HG02571 (cell line): Measurements from ENCODE around the gene CD300H.
"Not testable (repeated sequence)": the region's sequence is repeated elsewhere in the genome, so short reads cannot be mapped to it uniquely, and the experiment has no call there.

Source experiments
- ATAC-seq: cut with Tn5 transposase; IDR thresholded peaks from one replicate; pipeline ENCODE4 v1.9.1; 2021; ENCODE audit warnings: mild to moderate bottlenecking, moderate library complexity; ENCODE audit not compliant: unreplicated experiment

CD300H gene

DNA sequence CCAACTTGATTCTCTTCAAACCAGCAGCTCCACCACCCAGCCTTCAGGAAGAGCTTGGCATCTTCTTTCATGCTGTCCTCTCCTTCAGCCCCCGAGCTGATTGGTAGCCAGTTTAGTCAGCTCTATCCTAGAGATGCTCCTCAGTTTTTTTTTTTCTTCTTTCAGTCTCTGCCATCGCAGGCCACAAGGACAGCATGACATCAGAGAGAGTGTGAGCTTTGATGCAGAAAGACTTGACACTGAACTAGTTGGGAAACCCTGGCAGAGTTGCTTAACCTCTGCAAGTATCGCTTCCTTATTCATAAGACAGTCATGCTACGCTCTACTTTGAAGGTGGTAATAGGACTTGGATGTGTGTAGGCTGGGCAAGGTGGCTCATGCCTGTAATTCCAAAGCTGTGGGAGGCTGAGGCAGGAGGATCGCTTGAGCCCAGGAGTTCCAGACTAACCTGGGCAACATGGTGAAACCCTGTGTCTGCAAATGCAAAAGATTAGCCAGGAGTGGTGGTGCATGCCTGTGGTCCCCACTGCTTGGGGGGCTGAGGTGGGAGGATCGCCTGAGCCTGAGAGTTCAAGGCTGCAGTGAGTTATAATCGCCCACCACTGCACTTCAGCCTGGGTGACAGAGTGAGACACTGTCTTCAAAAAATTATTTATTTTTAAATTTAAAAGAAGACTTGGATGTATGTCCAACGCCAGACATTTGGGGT is 38.7 kb downstream of the CD300H start:
- peak; percentile 74 for ATAC-seq

DNA sequence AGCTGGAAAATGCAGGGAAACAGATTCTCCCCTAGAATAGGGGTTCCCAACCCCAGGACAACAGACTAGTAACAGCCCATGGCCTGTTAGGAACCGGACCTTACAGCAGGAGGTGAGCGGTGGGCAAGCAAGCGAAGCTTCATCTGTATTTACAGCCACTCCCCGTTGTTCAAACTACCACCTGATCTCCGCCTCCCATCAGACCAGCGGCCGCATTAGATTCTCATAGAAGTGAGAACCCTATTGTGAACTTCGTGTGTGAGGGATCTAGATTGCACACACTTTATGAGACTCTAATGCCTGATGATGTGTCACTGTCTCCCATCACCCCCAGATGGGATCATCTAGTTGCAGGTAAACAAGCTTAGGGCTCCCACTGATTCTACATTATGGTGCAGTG is 39.6 kb downstream of the CD300H start:
- no peak for ATAC-seq

DNA sequence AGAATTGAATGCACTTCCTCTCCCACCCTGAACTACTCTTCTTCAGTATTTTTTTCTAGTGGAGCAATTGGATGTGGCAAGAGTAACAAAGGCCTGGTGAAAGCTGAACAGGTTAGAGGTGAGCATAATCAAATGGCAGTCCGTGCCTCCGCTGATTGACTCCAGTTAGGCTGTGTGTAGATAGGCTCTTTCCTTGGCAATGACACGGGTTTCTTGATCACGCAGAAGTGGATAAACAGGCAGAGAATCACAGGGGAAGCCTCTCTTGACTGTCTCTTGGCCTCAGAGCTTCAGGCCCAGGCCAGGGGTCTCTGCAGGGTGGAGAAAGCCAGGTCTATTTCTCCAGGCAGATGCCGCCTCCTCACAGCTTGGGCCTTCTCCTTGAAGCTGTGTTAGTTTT is 40.2 kb downstream of the CD300H start:
- ATAC-seq = no peak

DNA sequence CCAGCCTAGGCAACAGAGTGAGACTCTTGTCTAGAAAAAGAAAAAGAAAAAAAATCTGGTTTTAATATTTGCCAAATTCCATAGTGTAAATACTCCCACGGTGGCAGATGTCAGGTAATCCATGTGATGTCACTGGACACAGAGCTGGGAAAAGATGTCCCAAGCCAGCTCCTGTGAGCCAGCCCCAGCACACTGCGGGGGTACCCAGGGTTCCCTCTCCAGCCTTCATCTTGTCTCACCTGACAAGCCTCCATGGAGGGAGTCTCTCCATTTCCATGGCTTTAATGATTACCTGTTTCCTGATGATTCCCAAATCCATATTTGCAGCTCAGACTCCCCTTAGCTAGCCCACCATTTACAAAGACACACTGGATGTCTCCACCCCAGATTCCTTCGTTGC is 40.6 kb downstream of the CD300H start:
- no peak for ATAC-seq

DNA sequence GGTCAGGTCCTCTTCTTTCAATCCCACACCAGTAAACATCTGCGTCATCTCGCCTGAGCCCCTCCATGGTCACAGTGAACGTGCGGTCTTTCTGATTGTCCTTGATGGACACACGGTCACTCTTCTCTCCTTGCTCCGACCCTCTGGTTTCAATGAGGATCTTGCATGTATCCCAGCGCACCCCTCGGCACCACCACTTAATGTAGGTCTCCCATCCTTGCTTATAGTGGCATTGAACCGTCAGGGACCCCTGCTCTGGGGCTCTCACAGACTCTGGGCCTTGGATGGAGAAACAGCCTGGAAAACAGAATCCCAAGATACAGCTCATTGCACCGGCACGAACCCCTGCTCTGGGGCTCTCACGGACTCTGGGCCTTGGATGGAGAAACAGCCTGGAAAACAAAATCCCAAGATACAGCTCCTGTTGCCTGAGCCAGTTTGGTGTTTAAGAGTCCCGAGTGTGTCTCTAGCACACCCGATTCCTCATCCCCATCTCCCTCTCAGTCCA is 41.5 kb downstream of the CD300H start:
- ATAC-seq = no peak

DNA sequence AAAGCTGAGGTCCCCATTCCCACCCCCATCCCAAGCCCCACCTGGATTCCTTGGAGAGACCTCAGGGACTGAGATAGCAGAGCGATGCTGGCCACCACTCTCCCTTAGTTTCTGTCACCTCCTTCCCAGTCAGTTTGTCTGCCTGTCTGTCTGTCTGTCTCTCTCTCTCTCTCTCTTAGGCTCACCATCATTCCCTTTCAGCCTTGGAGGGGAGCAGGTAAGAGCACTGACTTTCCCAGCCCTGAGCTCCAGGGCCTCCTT is 41.9 kb downstream of the CD300H start:
- no peak for ATAC-seq

DNA sequence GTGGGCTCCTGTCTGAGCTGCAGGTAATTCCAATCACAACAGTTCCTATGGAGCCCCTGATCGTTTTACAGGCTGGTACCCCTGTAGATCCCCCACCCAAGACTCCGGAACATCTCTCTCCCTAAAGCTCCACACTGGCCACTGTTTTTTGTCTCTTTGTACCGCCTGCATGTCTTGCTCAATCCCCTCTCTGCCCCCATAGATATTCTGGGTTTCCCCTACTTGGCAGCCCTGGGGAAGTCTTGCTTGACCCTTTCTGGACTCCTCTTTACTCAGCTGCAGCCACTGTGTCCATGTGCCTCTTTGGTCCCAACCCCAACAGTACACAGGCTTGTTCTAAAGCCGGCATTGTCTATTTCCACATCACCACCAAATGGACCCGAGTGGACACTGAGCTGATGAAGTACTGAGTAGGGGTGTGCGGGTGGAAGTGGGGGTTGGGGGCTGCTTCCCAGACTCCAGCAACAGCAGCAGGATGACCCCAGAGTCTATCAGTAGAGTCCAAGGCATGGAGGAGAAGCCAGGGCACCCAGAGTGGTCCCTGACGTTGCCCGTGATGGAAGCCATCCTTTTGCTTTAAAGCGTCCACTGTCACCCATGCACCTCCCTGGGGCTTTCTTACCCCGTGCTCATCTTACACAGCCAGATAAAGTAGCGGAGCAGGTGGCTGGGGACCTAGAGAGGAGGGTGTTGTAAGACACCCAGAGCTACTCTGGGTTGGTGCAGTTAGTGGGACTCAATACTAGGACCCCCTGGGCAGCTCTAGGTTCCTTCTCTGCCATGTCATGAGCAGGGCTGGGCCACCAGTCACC is 42.5 kb downstream of the CD300H start:
- ATAC-seq = no peak

DNA sequence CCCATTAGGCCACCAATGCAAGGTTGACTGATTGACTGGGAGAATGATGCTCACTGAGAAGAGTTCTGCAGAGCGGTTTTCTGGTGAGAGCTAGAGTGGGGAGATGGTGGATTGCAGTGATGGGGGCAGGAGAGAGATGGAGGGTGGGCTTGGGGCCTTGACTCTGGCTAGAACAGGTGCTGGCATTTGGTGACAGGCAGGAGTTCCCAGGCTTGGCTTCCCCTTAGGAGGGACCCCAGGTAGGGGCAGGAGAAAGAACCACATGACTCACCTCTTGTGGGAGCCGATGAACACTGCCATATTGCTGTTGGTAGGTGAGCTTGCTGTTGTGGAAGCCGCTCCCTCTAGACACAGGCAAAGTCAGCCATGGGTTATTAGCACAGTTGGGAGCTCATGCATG is 44.0 kb downstream of the CD300H start:
- no peak for ATAC-seq

DNA sequence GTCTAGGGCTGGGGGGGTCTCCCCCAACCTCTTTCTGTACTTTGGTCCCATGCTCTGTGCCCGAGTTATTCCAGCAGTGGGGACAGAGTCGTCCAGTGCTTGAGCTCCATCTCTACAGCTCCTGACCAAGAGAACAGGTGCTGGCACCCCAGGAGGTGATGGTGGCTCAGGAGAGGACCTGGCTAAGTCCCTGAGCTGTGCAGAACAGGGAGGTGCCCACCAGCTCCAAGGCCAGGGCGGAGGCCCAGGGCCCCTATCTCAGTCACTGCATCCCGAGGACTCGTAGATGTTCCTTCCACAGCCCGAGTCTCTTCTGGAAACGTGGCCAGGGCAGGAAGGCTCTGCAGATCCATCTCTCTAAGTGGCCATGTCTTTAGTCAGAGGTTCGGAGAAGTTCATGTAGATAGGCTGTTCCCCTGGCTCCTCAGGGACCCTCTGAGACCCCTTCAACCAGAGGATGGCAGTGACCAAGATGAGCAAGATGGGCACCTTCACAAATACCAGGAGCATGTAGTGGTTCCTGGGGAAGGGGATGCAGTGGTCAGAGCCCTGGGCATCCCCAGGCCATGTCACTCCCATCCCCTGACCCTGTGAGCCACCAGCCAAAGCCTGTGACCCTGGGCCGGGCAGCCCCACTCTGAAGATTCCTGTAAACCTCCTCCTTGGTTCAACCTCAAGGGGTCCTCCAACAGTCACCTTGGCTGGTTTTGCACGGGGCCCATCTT is 44.8 kb downstream of the CD300H start:
- no peak for ATAC-seq

DNA sequence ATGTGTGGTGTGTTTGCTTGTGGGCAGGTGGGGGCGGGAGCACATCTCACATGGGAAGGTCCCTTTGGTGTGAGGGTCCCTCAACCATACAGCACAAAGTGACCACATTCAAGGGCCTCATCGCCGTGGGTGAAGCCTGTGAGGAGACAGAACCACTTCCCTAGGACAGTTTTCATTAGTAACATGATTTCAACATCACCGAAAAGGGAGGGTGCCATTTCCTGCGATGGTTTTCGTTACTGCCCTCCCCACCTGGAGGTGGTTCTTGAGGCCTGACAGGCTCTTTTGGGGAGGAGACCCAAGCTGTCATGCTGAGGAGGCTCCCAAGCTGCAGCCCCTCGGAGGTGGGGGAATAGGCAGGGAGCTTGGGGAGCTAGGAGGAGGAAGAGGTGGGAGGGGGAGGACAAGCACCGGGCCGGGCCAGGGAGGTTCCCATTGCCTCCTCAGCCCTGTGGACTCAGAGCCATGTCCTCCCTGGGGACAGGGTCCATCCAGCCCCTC is 45.6 kb downstream of the CD300H start:
- ATAC-seq = no peak

DNA sequence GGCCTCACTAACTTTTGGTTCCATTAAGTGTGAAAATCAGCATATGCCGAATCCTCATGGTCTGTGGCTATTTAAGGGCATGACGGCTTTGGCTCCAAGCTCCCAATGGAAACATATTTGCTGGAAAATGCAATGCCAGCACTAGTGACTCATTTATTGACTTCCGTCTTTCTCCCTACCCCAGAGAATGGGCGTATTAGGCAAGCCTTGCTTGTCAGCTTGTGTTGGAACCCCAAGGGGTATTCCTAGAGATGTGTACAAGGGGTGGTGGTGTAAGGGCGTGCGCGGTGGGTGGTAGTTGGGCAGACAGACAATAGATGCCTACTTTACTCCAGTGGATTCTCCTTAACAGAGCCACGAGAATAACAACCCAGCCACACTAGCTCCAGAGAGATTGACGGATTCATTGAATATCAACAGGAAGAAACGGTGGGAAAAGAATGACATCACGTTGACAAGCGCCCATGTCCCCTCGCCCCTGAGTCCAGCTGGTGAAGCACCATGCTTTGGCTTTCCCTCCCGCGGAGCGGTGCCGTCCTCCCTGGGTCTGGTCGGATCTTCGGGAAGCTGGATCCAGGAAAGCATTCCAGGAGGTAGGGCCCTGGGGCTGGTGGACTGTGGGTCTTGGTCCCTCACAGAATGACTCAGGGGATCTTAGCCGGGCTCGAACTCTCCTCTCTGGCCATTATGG is 46.4 kb downstream of the CD300H start:
- ATAC-seq = no peak

DNA sequence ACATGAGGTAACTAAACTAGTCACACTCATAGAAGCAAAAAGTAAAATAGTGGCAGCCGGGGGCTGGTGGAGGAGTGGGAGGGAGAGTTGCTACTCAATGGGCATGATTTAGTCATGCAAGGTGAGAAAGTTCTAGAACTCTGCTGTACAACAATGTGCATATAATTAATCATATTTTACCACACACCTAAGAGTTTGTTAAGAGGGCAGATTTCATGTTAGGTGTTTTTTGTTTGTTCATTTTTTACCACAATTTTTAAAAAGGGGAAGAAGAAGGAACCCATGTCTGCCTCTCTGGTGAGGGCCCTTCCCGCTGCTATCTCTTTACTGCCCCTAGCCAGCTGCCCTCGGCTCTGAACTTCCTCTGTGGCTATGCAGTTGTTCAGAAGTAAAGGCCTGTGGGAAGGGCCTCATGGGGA is 47.3 kb downstream of the CD300H start:
- ATAC-seq = no peak

DNA sequence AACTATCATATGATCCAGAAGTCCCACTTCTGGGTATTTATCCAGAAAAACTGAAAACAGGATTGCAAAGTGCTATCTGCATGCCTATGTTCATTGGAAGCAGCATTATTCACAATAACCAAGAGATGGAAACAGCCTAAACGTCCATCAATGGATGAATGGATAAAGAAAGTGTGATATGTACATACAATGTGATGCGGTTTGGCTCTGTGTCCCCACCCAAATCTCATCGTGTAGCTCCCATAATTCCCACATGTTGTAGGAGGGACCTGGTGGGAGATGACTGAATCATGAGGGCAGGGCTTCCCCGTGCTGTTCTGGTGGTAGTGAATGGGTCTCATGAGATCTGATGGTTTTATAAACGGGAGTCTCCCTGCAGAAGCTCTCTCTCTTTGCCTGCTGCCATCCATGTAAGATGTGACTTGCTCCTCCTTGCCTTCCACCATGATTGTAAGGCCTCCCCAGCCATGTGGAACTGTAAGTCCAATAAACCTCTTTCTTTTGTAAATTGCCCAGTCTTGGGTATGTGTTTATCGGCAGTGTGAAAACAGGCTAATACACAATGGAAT is 48.8 kb downstream of the CD300H start:
- ATAC-seq = not testable (repeated sequence)

DNA sequence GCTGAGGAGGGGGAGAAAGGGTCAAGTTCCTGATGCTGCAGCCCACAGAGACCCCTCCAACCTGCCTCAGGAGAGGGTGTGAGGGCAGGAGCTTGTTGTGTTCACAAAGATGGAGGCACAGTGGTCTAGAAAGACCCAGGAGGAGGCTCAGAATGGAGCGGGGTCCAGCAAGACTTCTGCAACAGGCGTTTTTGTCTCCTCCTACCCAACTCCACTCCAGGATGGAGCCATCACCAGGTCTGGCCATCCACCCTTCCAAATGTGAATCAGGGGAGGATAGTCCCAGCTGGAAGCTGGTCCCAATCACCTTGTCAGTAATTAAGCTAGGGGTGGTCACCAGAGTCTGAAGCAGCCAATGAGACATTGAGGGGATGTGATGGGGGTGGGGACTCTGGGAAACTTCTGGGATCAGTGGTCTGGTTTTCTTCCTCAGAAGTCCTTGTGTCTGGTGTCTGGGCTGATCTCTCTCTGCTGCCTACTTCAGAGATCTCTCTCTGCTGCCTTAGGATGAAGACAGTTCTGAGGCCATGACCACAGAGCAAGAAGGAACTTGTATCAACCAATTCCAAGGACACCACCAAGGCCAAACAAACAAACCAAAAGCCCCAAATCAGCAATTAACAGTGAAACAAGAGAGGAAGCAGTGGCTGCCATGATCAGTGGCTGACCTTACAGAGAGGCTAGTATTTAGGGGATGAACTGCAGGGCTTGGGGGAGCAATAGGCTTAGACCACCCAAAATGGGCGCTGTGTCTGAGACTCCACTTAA is 50.6 kb downstream of the CD300H start:
- ATAC-seq = no peak

DNA sequence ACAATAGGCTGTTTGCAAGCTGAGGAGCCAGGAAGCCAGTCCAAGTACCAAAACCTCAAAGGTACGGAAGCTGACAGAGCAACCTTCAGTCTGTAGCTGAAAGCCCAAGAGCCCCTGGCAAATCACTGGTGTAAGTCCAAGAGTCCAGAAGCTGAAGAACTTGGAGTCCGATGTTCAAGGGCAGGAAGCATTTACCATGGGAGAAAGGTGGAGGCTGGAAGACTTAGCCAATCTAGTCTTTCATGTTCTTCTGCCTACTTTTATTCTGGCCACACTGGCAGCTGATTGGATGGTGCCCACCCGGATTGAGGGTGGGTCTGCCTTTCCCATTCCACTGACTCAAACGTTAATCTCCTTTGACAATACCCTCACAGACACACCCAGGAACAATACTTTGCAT is 51.4 kb downstream of the CD300H start:
- ATAC-seq = no peak

DNA sequence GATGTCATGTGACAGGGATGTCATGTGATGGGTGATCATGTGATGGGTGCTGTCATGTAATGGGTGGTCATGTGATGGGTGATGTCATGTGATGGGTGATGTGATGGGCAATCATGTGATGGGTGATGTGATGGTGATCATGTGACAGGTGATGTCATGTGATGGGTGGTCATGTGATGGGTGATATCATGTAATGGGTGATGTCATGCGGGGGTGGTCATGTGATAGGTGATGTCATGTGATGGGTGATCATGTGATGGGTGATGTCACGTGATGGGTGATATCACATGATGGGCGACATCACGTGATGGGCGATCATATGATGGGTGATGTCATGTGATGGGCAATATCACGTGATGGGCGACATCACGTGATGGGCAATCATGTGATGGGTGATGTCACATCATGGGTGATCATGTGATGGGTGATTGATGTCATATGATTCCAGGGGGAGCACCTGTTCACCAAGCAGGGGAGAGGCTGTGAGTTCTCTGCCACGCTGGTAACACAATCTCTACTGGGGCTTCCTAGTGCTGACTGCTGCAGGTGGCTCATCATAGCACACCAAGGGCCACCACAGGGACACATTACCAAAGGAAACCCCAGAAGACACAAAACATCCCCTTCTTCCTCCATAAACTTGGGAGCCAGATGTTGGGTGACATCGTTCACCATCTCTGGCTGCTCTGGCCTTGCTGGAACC is 52.5 kb downstream of the CD300H start:
- ATAC-seq = no peak

DNA sequence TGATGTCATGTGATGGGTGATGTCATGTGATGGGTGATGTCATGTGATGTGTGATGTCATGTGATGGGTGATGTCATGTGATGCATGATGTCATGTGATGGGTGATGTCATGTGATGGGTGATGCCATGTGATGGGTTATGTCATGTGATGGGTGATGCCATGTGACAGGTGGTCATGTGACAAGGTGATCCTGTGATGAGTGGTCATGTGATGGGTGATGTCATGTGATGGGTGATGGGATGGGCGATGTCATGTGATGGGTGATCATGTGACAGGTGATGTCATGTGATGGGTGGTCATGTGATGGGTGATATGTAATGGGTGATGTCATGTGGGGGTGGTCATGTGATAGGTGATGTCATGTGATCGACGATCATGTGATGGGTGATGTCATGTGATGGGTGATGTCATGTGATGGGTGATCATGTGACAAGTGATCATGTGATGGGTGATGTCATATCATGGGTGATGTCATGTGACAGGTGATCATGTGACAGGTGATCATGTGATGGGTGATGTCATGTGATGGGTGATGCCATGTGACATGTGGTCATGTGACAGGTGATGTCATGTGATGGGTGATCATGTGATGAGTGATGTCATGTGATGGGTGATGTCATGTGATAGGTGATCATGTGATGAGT is 53.2 kb downstream of the CD300H start:
- no peak for ATAC-seq

DNA sequence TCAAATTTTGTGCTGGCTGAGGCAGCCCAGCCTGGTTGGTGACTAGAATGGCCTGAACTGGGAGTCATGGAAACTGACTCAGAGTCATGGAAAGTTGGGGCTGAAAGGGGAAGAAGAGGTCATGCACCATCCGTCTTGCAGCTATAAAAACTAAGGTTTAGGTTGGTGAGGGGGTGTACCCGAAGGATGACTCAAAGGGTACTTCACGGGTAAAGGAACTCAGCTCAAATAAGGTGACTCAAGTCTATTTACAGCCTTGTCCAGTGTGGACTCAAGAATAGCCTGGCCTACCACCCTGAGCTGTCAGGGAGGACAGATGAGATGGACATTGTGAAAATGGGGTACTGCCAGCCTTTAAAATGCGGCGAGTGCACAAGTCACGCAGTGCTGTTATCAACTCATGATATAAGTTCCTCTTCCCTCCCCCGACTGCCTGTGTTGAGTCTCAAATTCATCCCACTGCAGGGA is 54.7 kb downstream of the CD300H start:
- peak; percentile 56 for ATAC-seq

DNA sequence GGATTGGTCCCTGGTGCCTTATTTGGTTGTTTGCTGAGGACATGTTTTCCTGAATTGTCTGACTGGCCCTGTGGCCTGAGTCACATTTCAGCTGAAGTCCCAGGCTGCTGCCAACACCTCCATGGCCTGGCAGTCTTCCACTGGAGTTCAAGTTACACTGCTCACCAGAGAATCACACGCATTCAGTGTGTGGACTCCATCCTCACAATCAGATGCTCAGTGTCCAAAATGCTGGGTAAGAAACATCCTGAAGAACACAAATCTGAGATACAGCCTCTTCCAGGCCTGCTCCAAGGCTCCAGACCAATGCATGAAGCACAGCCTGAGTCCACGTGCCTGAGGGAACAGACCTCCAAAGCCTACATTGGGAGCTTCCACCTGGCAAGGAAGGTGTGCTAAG is 55.3 kb downstream of the CD300H start:
- ATAC-seq = no peak
